Erythroblast (primary cell): Measurements from ENCODE around the gene ARSI.

ENCODE experiments used
- GATA1 ChIP-seq: IDR thresholded peaks from 2 replicates; pipeline ENCODE4 v1.6.1; 2011; ENCODE audit warnings: low read depth, mild to moderate bottlenecking, control low read depth, low read length, moderate library complexity
- POLR2A ChIP-seq: IDR thresholded peaks from 2 replicates; pipeline ENCODE4 v1.6.1; 2011; ENCODE audit warnings: mild to moderate bottlenecking, low read length

- TF ChIP-seq POLR2A (no peak), GATA1 (no peak)
These were observed 25.8 kb upstream of the ARSI start for GRCh38 chr5:150328515-150328914.
